Activated effector memory CD4-positive, alpha-beta T cell treated with Interleukin-2 at 50 U/mL for 16 hours (primary cell): Measurements from ENCODE around the gene RNF217.
"Not testable (repeated sequence)": the region's sequence is repeated elsewhere in the genome, so short reads cannot be mapped to it uniquely, and the experiment has no call there.

Source experiments
- DNase-seq: peaks from one replicate; pipeline ENCODE4 v3.0.0-alpha.2; 2020

RNF217 gene

GRCh38 chr6:124963831-124964763, 1.9 kb downstream of the RNF217 start:
- DNase-seq: no peak

DNA sequence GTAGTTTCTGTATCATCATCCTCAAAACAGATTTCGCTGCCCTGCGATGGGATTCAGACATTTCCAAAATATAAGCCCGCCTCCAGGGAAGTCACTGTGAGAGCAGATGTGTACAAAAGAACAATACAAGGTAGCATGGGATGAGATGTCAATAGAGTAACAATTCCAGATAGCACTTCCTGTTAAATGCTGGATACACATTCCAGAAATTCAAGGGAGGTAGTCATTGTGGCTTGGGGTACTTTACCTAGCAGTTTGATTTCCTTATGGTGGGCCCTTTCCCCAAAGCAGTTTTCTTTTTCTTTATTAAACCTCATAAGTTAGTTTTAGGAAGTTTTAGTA, 2.5 kb downstream of the RNF217 start:
- DNase-seq: no peak

DNA sequence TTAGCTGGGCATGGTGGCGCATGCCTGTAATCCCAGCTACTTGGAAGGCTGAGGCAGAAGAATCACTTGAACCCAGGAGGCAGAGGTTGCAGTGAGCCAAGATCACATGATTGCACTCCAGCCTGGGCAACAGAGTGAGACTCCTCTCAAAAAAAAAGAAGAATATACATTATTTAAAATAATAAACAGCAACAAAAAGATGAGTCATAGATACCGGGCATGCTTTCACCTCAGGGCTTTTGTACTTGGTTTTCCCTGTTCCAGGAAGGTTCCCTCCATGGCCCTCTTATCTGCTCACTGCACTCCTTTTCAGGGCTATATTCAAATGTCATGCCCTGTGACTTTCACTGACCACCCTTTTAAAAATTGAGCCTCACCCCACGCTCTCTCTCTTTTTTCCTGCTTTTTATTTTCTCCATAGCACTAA, 3.2 kb downstream of the RNF217 start:
- not testable (repeated sequence) for DNase-seq

DNA sequence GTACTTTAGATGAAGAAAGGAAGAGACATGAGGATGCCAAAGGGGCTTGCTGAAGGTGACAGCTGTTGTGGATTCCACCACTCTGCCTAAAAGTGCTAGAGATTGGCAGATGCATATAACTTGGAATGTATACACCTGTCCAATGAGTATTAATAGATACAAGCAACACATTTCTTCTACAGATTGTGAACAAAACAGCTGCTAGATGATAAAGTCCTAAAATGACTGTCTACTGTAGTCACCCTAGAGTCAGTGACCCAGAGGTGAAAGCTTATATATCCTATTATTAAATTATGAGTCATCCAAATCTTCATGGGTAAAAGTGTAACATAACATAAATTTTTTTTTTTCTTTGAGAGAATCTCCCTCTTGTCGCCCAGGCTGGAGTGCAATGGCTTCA, 5.2 kb downstream of the RNF217 start:
- no peak for DNase-seq

DNA sequence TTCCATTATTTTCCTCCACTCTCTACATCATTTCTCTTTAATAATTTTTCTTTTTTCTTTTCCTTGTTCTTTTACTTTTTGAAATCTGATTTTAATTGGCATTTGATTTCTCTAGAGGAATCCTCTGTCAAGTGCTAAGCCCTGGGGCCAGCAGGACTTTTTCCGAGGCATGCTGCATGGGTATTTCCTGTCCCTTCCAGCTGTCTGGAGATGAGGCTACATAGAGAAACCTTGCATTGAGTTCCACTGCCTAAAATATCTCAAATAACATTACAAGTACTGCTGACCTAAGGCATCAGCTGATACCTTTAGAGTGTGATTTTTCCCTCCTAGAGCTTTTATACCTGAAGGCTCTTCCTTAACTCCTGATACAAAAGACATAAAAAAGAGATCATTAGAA, 6.2 kb downstream of the RNF217 start:
- DNase-seq: no peak

DNA sequence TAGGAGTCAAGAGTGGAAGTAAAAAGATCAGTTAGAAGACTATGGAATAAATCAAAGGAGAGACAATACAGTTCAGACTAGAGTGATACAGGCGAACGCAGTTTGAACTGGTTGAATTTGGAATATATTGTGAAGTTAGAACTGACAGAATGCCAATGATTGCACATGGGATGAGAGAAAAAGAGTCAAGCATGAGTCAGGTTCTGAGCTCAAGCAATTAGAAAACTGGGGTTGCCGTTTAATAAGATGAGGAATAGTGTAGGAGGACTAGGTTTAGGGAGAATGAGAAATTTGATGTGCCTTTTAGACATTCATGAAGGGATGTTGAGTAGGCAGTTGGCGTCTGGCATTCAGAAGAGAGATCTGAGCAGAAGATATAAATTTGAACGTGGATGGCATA, 8.0 kb downstream of the RNF217 start:
- DNase-seq: no peak

- no peak for DNase-seq
Measured at GRCh38 chr6:124970763-124971162, 8.5 kb downstream of the RNF217 start.

DNA sequence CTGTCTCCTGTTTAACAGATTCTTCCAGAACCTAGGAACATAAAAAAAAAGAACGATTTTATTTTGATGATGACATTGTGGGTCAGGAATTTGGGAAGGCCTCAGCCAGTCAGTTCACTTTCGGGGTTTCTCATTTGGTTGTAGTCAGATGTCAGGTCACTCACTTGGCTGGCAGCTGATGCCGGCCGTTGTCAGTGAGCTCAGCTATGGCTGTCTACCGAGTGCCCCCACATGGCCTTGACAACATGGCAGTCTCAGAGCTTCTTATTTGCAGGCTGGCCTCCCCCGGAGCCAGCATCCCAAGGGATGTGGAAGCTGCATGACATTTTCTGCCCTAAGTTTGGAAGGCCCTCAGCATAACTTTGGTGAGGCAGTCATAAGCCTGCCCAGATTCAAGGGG, 11.5 kb downstream of the RNF217 start:
- DNase-seq: no peak

DNA sequence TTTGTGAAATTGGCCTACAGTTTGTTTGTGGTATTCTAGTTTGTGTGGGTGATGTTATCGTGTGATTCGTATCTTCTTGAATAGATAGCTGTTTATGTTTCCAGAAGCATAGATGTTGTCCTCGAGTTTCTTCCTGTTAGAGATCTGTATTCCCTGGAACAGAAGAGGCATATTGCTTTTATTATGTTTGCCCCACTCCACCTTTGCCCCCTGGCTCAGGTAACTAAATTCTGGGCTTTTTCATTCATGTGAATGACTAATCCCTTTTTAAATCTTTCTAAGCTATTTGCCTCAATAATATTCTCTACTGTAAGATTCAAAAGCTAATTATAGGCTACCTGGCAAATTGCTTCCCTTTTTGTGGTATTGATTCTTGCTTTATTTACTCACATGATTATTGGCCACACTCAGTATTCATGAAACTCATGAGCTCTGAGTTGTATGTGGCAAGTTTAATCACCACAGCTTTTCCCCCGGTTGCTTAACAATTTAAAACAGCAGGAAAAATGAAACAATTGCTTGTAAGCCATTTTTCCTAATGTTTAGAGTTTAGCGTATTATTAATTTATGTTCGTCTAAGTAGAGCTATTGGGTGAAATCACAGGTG, 12.6 kb downstream of the RNF217 start:
- no peak for DNase-seq

- no peak for DNase-seq
Measured at GRCh38 chr6:124977067-124977908, 15.1 kb downstream of the RNF217 start.

DNA sequence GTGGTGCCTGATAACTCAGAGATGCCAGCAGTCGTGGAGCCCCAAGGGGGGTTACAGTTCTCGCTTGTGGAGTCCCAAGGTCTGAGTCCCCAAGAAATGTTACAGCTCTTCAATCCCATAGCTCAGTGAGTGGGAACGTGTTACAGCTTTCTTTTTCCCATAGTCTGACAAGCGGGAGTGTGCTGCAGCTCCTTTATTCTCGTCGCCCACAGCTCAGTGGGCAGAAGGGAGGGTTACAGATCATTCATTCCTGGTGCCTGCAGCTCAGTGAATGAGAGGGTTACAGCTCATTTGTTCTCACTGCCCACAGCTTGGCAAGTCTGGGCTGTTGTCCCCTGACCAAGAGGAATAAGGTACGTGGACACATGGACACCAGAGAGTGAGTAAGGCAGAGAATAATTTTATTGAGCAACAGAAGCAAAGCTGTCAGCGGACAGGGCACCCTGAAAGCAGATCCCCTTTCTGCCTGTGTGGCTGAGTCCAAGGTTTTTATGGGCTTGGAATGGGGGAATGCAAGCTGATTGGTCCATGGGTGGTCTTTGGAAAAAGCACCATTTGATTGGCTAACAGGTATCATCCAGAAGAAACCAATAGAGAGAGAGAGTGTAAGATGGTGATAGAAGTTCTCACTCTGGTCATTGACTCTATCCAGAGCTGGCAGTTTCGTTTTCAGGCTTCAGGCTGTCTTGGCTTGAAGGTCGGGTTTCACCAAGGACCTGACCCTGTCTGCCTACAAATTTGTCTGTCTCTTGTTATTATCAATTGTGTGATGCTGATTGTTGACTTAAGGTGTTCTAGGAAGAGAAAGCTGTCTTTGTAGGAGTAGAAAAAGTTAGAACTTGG, 16.4 kb downstream of the RNF217 start:
- no peak for DNase-seq

GRCh38 chr6:124979294-124979678, 17.0 kb downstream of the RNF217 start:
- DNase-seq: no peak

GRCh38 chr6:124982669-124983068, 20.4 kb downstream of the RNF217 start:
- no peak for DNase-seq

- no peak for DNase-seq
Measured at GRCh38 chr6:124983383-124984083, 21.3 kb downstream of the RNF217 start.

DNA sequence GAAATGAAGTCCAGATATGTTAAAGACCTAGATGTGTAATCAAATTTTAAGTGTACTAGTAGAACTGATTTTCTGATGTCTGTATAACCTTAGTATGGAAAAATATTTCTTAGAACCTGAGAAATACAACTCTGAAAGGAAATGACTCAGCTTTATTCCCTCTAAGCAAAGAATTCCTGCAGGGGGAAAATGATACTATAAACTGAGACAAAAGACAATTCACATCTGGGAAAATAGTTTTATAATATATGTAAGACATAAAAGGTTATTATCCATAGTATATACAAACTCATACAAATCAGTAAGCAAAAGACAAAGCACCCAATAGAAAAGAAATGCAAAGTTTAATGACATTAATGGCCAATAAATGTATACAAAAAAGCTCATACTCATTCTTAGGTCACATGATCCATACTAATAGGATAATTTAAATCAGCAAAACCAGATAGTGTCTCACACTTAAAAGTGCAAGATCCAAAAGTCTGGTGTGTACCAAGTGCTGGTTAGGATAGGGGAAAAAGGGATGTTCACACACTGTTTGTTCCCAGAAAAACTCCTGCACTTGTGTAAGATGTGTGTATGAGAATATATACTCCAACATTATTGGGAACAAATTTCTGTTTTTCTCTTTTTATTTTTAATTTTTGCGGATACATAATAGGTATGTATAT, 22.6 kb downstream of the RNF217 start:
- DNase-seq: no peak

GRCh38 chr6:124986164-124986563, 23.9 kb downstream of the RNF217 start:
- DNase-seq: no peak

DNA sequence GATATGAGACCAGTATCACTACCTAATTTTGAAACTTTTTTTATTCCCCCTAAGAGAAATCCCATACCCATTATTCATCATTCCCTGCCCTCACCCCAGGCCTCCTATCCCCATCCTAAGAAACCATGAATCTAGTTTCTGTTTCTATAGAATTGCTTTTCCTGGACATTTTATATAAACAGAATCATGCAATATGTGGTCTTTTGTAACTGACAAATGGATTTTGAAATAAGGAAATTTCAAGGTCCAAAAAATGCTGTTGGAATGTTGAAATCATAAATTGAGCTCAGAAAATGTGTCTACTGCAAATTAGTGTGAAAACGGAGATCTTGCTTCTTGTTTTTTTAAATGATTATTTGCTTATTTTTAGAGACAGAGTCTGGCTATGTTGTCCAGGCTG, 25.1 kb downstream of the RNF217 start:
- DNase-seq: no peak

DNA sequence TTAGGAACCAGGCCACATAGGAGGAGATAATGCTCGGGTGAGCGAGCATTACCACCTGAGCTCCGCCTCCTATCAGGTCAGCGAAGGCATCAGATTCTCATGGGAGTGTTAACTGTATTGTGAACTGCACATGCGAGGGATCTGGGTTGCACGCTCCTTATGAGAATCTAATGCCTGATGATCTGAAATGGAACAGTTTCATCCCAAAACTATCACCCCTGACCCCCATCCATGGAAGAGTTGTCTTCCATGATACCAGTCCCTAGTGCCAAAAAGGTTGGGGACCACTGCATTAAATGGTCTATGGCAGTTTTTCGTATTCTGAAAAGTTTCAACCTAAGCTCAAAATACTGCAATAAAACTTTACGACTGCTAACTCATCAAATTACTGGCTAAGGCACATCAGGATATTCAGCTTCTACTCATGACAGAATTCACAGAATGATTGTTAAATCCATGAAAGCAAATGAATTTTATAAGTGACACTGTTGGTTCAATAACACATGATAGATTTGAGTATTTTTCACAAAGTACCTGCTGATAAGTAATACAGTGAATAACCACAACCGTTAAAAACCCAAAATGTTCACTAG, 25.9 kb downstream of the RNF217 start:
- DNase-seq: no peak

GRCh38 chr6:124989136-124989983, 27.1 kb downstream of the RNF217 start:
- no peak for DNase-seq

DNA sequence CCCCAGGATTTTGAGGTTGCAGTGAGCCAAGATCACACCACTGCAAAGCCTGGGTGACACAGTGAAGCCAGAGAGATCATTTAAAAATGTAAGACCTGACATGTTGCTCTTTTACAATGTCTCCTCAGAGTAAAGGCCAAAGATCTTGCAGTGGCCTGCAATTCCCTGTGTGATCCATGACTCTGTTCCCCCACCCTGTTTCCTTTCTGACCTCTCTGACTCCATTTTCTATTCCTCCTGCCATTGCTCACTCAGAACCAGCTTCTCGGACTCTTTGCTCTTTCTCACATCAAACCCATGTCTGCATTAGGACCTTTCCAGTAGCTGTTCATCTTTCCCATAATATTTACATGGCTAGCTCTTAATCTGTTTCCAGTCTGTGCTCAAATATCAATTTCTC, 28.8 kb downstream of the RNF217 start:
- no peak for DNase-seq
